WTC11 (cell line): ENCODE measurements around the gene RRAGD. TPM values are rescaled to one million over a fixed set of nuclear protein-coding genes. Genes with fewer than 3 reads are reported as not detected.

ENCODE experiments used
- ATAC-seq: fragments of 200-7000 bp; cut with Tn5 transposase; 2 replicates; pipeline ENCODE4 v1.10.0; 2021; ENCODE audit warnings: mild to moderate bottlenecking, moderate library complexity
- CTCF ChIA-PET: fragments of 300-600 bp; sonication (Branson Sonifier 250); formaldehyde crosslinking; loops from one replicate; lab custom pipeline; 2021; ENCODE audit warnings: antibody characterized with exemption; lab: Charles Lee
- POLR2A ChIA-PET: fragments of 350-600 bp; sonication (Branson Sonifier 250); formaldehyde crosslinking; loops from one replicate; lab custom pipeline; 2021; ENCODE audit warnings: antibody characterized with exemption; lab: Charles Lee
- DNase-seq: peaks from one replicate; pipeline ENCODE4 v3.0.0; 2021; ENCODE audit warnings: low spot score
- H3K27ac Mint-ChIP-seq: 2 replicates; pipeline ENCODE4 v1.8.0; 2021; ENCODE audit warnings: mixed read lengths
- H3K27me3 Mint-ChIP-seq: 2 replicates; pipeline ENCODE4 v1.8.0; 2021; ENCODE audit warnings: low read depth, mild to moderate bottlenecking, moderate library complexity, mixed read lengths
- H3K36me3 Mint-ChIP-seq: 2 replicates; pipeline ENCODE4 v1.8.0; 2021; ENCODE audit warnings: mixed read lengths
- H3K4me1 Mint-ChIP-seq: 2 replicates; pipeline ENCODE4 v1.8.0; 2022; ENCODE audit warnings: mixed read lengths
- H3K4me3 Mint-ChIP-seq: 2 replicates; pipeline ENCODE4 v1.8.0; 2021; ENCODE audit warnings: mild to moderate bottlenecking, moderate library complexity, mixed read lengths
- H3K9me3 Mint-ChIP-seq: 2 replicates; pipeline ENCODE4 v1.8.0; 2021; ENCODE audit warnings: mixed read lengths
- AR ChIP-seq: fragments of 250-450 bp; sonication (Bioruptor Pico); IDR thresholded peaks from 2 replicates; pipeline ENCODE4 v1.9.0; 2021; ENCODE audit warnings: mild to moderate bottlenecking
- ATF1 ChIP-seq: sonication (generic); formaldehyde crosslinking; IDR thresholded peaks from 2 replicates; pipeline ENCODE4 v1.8.1; 2023; ENCODE audit warnings: mild to moderate bottlenecking, moderate library complexity, missing genetic modification reagents
- CBFB ChIP-seq: sonication (generic); formaldehyde crosslinking; IDR thresholded peaks from 2 replicates; pipeline ENCODE4 v1.8.1; 2022; ENCODE audit warnings: mild to moderate bottlenecking, low read depth, missing genetic modification reagents
- ETV6 ChIP-seq: sonication (generic); formaldehyde crosslinking; IDR thresholded peaks from 2 replicates; pipeline ENCODE4 v1.8.1; 2022; ENCODE audit warnings: mild to moderate bottlenecking, missing genetic modification reagents
- FOXP1 ChIP-seq: sonication (generic); formaldehyde crosslinking; IDR thresholded peaks from 2 replicates; pipeline ENCODE4 v1.8.0; 2022; ENCODE audit warnings: missing genetic modification reagents, mild to moderate bottlenecking, moderate library complexity, borderline replicate concordance
- FOXP4 ChIP-seq: sonication (generic); formaldehyde crosslinking; IDR thresholded peaks from 2 replicates; pipeline ENCODE4 v1.8.0; 2022; ENCODE audit warnings: mild to moderate bottlenecking, missing genetic modification reagents
- GABPB1 ChIP-seq: sonication (generic); formaldehyde crosslinking; IDR thresholded peaks from 2 replicates; pipeline ENCODE4 v1.8.1; 2023; ENCODE audit warnings: mild to moderate bottlenecking, missing genetic modification reagents
- HMGA2 ChIP-seq: fragments of 250-450 bp; sonication (Bioruptor Pico); IDR thresholded peaks from 2 replicates; pipeline ENCODE4 v1.4.0; 2021; ENCODE audit warnings: mild to moderate bottlenecking, moderate library complexity
- MXD4 ChIP-seq: fragments of 250-450 bp; sonication (Bioruptor Pico); IDR thresholded peaks from 2 replicates; pipeline ENCODE4 v1.8.0; 2021; ENCODE audit warnings: mild to moderate bottlenecking, moderate library complexity, borderline replicate concordance
- NFE2L1 ChIP-seq: sonication (generic); formaldehyde crosslinking; IDR thresholded peaks from 2 replicates; pipeline ENCODE4 v1.8.1; 2023; ENCODE audit warnings: missing genetic modification reagents
- NFYB ChIP-seq: sonication (generic); formaldehyde crosslinking; conservative IDR thresholded peaks from 2 replicates; pipeline ENCODE4 v1.8.0; 2022; ENCODE audit warnings: low read depth, missing genetic modification reagents
- NR1H2 ChIP-seq: sonication (generic); formaldehyde crosslinking; IDR thresholded peaks from 2 replicates; pipeline ENCODE4 v1.9.0; 2021; ENCODE audit warnings: mild to moderate bottlenecking, moderate library complexity, missing genetic modification reagents
- NR2C2 ChIP-seq: sonication (generic); formaldehyde crosslinking; IDR thresholded peaks from 2 replicates; pipeline ENCODE4 v1.8.0; 2022; ENCODE audit warnings: mild to moderate bottlenecking, missing genetic modification reagents
- NR3C1 ChIP-seq: sonication (generic); formaldehyde crosslinking; conservative IDR thresholded peaks from 2 replicates; pipeline ENCODE4 v1.8.1; 2023; ENCODE audit warnings: low read depth, mild to moderate bottlenecking, missing genetic modification reagents
- PRRX2 ChIP-seq: fragments of 250-450 bp; sonication (Bioruptor Pico); IDR thresholded peaks from 2 replicates; pipeline ENCODE4 v1.8.0; 2021; ENCODE audit warnings: mild to moderate bottlenecking
- RELA ChIP-seq: sonication (generic); formaldehyde crosslinking; IDR thresholded peaks from 2 replicates; pipeline ENCODE4 v1.8.1; 2022; ENCODE audit warnings: missing genetic modification reagents, mild to moderate bottlenecking, borderline replicate concordance
- SMAD3 ChIP-seq: sonication (generic); formaldehyde crosslinking; IDR thresholded peaks from 2 replicates; pipeline ENCODE4 v1.8.0; 2022; ENCODE audit warnings: missing genetic modification reagents, mild to moderate bottlenecking, borderline replicate concordance
- SOX15 ChIP-seq: fragments of 250-450 bp; sonication (Bioruptor Pico); IDR thresholded peaks from 2 replicates; pipeline ENCODE4 v1.9.0; 2021; ENCODE audit warnings: mild to moderate bottlenecking
- SP1 ChIP-seq: sonication (generic); formaldehyde crosslinking; conservative IDR thresholded peaks from 2 replicates; pipeline ENCODE4 v1.8.1; 2022; ENCODE audit warnings: missing genetic modification reagents
- ZBTB21 ChIP-seq: sonication (generic); formaldehyde crosslinking; IDR thresholded peaks from 2 replicates; pipeline ENCODE4 v1.8.1; 2023; ENCODE audit warnings: mild to moderate bottlenecking, missing genetic modification reagents, borderline replicate concordance
- ZNF138 ChIP-seq: sonication (generic); formaldehyde crosslinking; conservative IDR thresholded peaks from 2 replicates; pipeline ENCODE4 v1.8.1; 2022; ENCODE audit warnings: mild to moderate bottlenecking, moderate library complexity, missing genetic modification reagents
- ZNF263 ChIP-seq: sonication (generic); formaldehyde crosslinking; IDR thresholded peaks from 2 replicates; pipeline ENCODE4 v1.8.1; 2022; ENCODE audit warnings: low read depth, mild to moderate bottlenecking, moderate library complexity, missing genetic modification reagents
- ZNF396 ChIP-seq: fragments of 250-450 bp; sonication (Bioruptor Pico); IDR thresholded peaks from 2 replicates; pipeline ENCODE4 v1.8.0; 2021; ENCODE audit warnings: mild to moderate bottlenecking, moderate library complexity, borderline replicate concordance
- ZNF416 ChIP-seq: fragments of 250-450 bp; sonication (Bioruptor Pico); IDR thresholded peaks from 2 replicates; pipeline ENCODE4 v1.9.0; 2021; ENCODE audit warnings: mild to moderate bottlenecking, inconsistent platforms
- ZSCAN18 ChIP-seq: fragments of 250-450 bp; sonication (Bioruptor Pico); IDR thresholded peaks from 2 replicates; pipeline ENCODE4 v2.1.2; 2022; ENCODE audit warnings: mild to moderate bottlenecking, moderate library complexity
- total RNA-seq: library from RNA; stranded (reverse); gene quantifications from 3 replicates; pipeline ENCODE4 v1.2.3, GENCODE V29; 2021
- TF ChIP-seq, protein P1 (sequence below): sonication (generic); formaldehyde crosslinking; IDR thresholded peaks from 2 replicates; pipeline ENCODE4 v1.8.1; 2022; ENCODE audit warnings: mild to moderate bottlenecking, missing genetic modification reagents, moderate library complexity, borderline replicate concordance
- TF ChIP-seq, protein P2 (sequence below): sonication (generic); formaldehyde crosslinking; IDR thresholded peaks from 2 replicates; pipeline ENCODE4 v1.8.0; 2022; ENCODE audit warnings: mild to moderate bottlenecking, missing genetic modification reagents

Gene RRAGD
- total RNA-seq, 1 experiment from 2014 or later: 25.4 TPM

DNA sequence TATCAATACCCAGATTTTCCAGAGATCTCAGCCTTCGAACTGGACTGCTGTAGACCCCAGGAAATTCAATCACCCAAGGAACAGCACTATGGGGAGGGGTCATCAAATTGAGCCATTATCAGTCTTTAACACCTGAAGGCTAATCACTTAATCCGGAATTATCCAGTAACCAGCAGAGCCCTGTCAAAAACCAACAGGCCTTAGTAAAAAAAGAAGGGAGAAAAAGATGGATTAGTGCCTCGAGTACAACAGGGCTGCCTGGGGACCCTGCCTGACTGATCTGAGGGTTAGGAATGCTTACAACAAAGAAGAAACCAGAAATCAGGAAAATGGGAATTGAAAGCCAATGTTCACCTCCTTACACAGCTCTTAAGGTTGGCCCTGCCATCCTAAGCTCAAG is 7.6 kb downstream of the RRAGD start:
- peaks cover 61% of the 10 kb centered on the region for H3K4me1 Mint-ChIP-seq
- H3K9me3 Mint-ChIP-seq: no peaks in the 10 kb centered on the region
- ATAC-seq: no peak
- no peak for DNase-seq
- H3K27me3 Mint-ChIP-seq: no peaks in the 10 kb centered on the region; the same call in 1 of the 2 replicates
- H3K36me3 Mint-ChIP-seq: no peaks in the 10 kb centered on the region
- ChIA-PET POLR2A (no interaction called here), CTCF (interaction anchor here (0.7 to 3.1 kb wide), 4 partner anchors 26 to 328 kb away, joined by 3 to 11 read pairs (median 6); no protein-coding TSS in a partner anchor)
- no peak overlapping the region for H3K27ac Mint-ChIP-seq
- no peak for TF ChIP-seq NR1H2 (CRISPR knock-in tag)
- TF ChIP-seq ZBTB21 (CRISPR knock-in tag): no peak
- no peak for TF ChIP-seq NFE2L1
- TF ChIP-seq MXD4 (CRISPR knock-in tag): no peak
- no peak for TF ChIP-seq ETV6
- no peak for TF ChIP-seq NR3C1
- TF ChIP-seq ZNF263: no peak
- TF ChIP-seq, protein P1, sequence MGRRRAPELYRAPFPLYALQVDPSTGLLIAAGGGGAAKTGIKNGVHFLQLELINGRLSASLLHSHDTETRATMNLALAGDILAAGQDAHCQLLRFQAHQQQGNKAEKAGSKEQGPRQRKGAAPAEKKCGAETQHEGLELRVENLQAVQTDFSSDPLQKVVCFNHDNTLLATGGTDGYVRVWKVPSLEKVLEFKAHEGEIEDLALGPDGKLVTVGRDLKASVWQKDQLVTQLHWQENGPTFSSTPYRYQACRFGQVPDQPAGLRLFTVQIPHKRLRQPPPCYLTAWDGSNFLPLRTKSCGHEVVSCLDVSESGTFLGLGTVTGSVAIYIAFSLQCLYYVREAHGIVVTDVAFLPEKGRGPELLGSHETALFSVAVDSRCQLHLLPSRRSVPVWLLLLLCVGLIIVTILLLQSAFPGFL (CRISPR knock-in tag): no peak
- H3K4me3 Mint-ChIP-seq: no peak overlapping the region

DNA sequence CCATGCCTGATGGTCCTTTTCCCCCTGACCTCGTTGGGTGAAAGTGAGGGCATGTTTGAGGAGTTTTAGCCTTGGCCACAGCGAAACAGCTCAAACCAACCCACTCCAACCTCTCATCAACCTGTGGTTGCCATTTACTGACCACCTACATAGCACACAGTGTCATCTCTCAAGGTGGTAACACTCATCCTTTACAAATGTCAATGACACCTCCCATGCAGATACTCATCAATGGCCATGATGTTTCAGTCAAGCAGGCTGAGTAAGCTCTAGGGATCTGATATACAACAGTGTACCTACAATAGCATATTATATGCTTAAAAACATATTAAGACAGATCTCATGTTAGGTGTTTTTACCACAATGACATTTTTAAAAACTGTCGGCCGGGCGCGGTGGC is 9.3 kb downstream of the RRAGD start:
- DNase-seq (no peak), ATAC-seq (no peak)
- peaks cover 51% of the 10 kb centered on the region for H3K4me1 Mint-ChIP-seq
- no peaks in the 10 kb centered on the region; the same call in 1 of the 2 replicates for H3K27me3 Mint-ChIP-seq
- H3K9me3 Mint-ChIP-seq: no peaks in the 10 kb centered on the region
- H3K4me3 Mint-ChIP-seq: no peak overlapping the region
- H3K27ac Mint-ChIP-seq: no peak overlapping the region
- TF ChIP-seq CBFB (CRISPR knock-in tag) (no peak), FOXP4 (CRISPR knock-in tag) (no peak), ZSCAN18 (CRISPR knock-in tag) (no peak), NR2C2 (no peak), SMAD3 (CRISPR knock-in tag) (no peak), PRRX2 (CRISPR knock-in tag) (no peak), HMGA2 (CRISPR knock-in tag) (no peak), SOX15 (CRISPR knock-in tag) (no peak), ATF1 (CRISPR knock-in tag) (no peak), NFYB (no peak), SP1 (no peak)
- ChIA-PET POLR2A (no interaction called here), CTCF (interaction anchor here (0.6 to 2.2 kb wide), 4 partner anchors 10 to 34 kb away, joined by 3 to 7 read pairs (median 5); partner anchors contain the start of gene RRAGD)
- no peaks in the 10 kb centered on the region for H3K36me3 Mint-ChIP-seq

GRCh38 chr6:89400912-89401399 is 11.1 kb downstream of the RRAGD start:
- H3K4me1 Mint-ChIP-seq: peaks cover 34% of the 10 kb centered on the region
- DNase-seq: no peak
- no peak overlapping the region for H3K4me3 Mint-ChIP-seq
- CTCF ChIA-PET: interaction anchor here (1.3 to 2.2 kb wide), 3 partner anchors 12 to 89 kb away, joined by 5 to 8 read pairs (median 6); partner anchors contain the start of gene RRAGD
- H3K36me3 Mint-ChIP-seq: no peaks in the 10 kb centered on the region
- H3K27ac Mint-ChIP-seq: no peak overlapping the region
- POLR2A ChIA-PET: no interaction called here
- no peak for ATAC-seq
- H3K27me3 Mint-ChIP-seq: no peaks in the 10 kb centered on the region
- H3K9me3 Mint-ChIP-seq: no peaks in the 10 kb centered on the region
- TF ChIP-seq AR (CRISPR knock-in tag): no peak
- TF ChIP-seq RELA (CRISPR knock-in tag): no peak
- no peak for TF ChIP-seq ZNF396 (CRISPR knock-in tag)
- TF ChIP-seq ZNF416 (CRISPR knock-in tag): no peak
- TF ChIP-seq, protein P2, sequence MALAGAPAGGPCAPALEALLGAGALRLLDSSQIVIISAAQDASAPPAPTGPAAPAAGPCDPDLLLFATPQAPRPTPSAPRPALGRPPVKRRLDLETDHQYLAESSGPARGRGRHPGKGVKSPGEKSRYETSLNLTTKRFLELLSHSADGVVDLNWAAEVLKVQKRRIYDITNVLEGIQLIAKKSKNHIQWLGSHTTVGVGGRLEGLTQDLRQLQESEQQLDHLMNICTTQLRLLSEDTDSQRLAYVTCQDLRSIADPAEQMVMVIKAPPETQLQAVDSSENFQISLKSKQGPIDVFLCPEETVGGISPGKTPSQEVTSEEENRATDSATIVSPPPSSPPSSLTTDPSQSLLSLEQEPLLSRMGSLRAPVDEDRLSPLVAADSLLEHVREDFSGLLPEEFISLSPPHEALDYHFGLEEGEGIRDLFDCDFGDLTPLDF (CRISPR knock-in tag): no peak
- no peak for TF ChIP-seq ZNF138 (CRISPR knock-in tag)
- no peak for TF ChIP-seq GABPB1 (CRISPR knock-in tag)
- TF ChIP-seq ZNF263: no peak
- TF ChIP-seq SP1: no peak
- TF ChIP-seq FOXP1 (CRISPR knock-in tag): no peak
- TF ChIP-seq ZBTB21 (CRISPR knock-in tag): no peak
- no peak for TF ChIP-seq SOX15 (CRISPR knock-in tag)
